K562 (cell line): ENCODE data around the gene THAP11. TPM values are rescaled to one million over a fixed set of nuclear protein-coding genes. Genes with fewer than 3 reads are reported as not detected.
A peak's percentile ranks its signal among the peaks of the same experiment; 100 is the strongest.

Source experiments
- FUS ChIP-seq: fragments of 200-400 bp; formaldehyde crosslinking; optimal IDR thresholded peaks from 2 replicates; pipeline ENCODE3; 2017; ENCODE audit warnings: low read depth, low read length
- GABPA ChIP-seq: fragments of 200-800 bp; sonication (Bioruptor generic); conservative IDR thresholded peaks from 2 replicates; pipeline ENCODE4 v1.6.1; 2016; ENCODE audit warnings: low read depth, missing genetic modification characterization, missing compliant biosample characterization
- LEF1 ChIP-seq: fragments of 450-650 bp; IDR thresholded peaks from 2 replicates; pipeline ENCODE4 v1.6.1; 2016; ENCODE audit warnings: mild to moderate bottlenecking
- NCOA2 ChIP-seq, 2 experiments: fragments of 450-650 bp; IDR thresholded peaks; 2 replicates each; pipeline ENCODE4 v1.6.1; 2018; ENCODE audit warnings: mild to moderate bottlenecking in 2 of 2, moderate library complexity in 1 of 2; ENCODE audit not compliant: partially characterized antibody in 2 of 2
- NFIX ChIP-seq: fragments of 250-450 bp; sonication (Bioruptor Pico); IDR thresholded peaks from 2 replicates; pipeline ENCODE4 v1.4.0; 2020; ENCODE audit warnings: low read depth, mild to moderate bottlenecking, moderate library complexity
- ZBTB7A ChIP-seq: IDR thresholded peaks from 2 replicates; pipeline ENCODE4 v1.6.1; 2011; ENCODE audit warnings: low read depth, mild to moderate bottlenecking, low read length, moderate library complexity, borderline replicate concordance; ENCODE audit not compliant: control insufficient read depth
- polyA plus RNA-seq, 8 experiments: library from polyadenylated mRNA; depleted of rRNA in 4 of 8; stranded (reverse) in 5 of 8; unstranded in 3 of 8; fragments of >200 nt; fragmentation: Nextera tagmentation in 2 of 8; fragmentation: Illumina TruSeq in 1 of 8; extraction: Ambion mirVana in 2 of 8; extraction: Trizol in 1 of 8; gene quantifications; 2 replicates each; pipeline versions ENCODE4 v1.2.1 to v1.2.3, GENCODE V29; 2011 to 2014; ENCODE audit warnings: inconsistent platforms in 1 of 8, missing spikeins in 1 of 8
- total RNA-seq, 7 experiments: library from RNA; depleted of rRNA in 6 of 7; stranded (reverse); fragments of >200 nt in 6 of 7; fragmentation: Illumina TruSeq in 2 of 7; extraction: Trizol in 2 of 7; gene quantifications; 2 replicates each; pipeline versions ENCODE4 v1.2.1 to v1.2.3, GENCODE V29; 2011 to 2021; ENCODE audit warnings: low replicate concordance in 1 of 7
- TF ChIP-seq, protein P1 (sequence below), 3 experiments: IDR thresholded peaks in 2 of 3; conservative IDR thresholded peaks in 1 of 3; 2 replicates each; pipeline ENCODE4 v1.5.1; 2011 to 2012; ENCODE audit warnings: low read length in 3 of 3, mild to moderate bottlenecking in 3 of 3, control low read depth in 2 of 3, improper control_type of control experiment in 1 of 3, inconsistent platforms in 1 of 3, low read depth in 1 of 3, mixed read lengths in 1 of 3, moderate library complexity in 1 of 3; ENCODE audit not compliant: insufficient read depth in 2 of 3
- TF ChIP-seq, protein P2 (sequence below): IDR thresholded peaks from 2 replicates; pipeline ENCODE4 v1.6.1; 2011; ENCODE audit not compliant: insufficient read length; ENCODE audit errors: extremely low read depth
- TF ChIP-seq, protein P3 (sequence below), 2 experiments: fragments of 450-650 bp in 1 of 2; IDR thresholded peaks; 2 replicates each; pipeline ENCODE4 v1.6.1; 2011 to 2017; ENCODE audit warnings: low read depth in 2 of 2, antibody characterized with exemption in 1 of 2, borderline replicate concordance in 1 of 2, low read length in 1 of 2, mild to moderate bottlenecking in 1 of 2, mixed read lengths in 1 of 2; ENCODE audit not compliant: control insufficient read depth in 1 of 2
- TF ChIP-seq, protein P4 (sequence below): sonication (generic); formaldehyde crosslinking; IDR thresholded peaks from 2 replicates; pipeline ENCODE4 v1.8.1; 2023; ENCODE audit warnings: mild to moderate bottlenecking, missing genetic modification reagents
- TF ChIP-seq, protein P5 (sequence below): fragments of 450-650 bp; IDR thresholded peaks from 2 replicates; pipeline ENCODE4 v1.6.1; 2016; ENCODE audit warnings: missing biosample characterization, missing genetic modification characterization
- TF ChIP-seq, protein P6 (sequence below): fragments of 450-650 bp; formaldehyde crosslinking; IDR thresholded peaks from 2 replicates; pipeline ENCODE4 v1.4.0; 2022; ENCODE audit warnings: missing genetic modification characterization
- TF ChIP-seq, protein P7 (sequence below): fragments of 450-650 bp; formaldehyde crosslinking; IDR thresholded peaks from 2 replicates; pipeline ENCODE4 v1.4.0; 2020; ENCODE audit warnings: mild to moderate bottlenecking, mixed read lengths

THAP11 gene
- total and polyA plus RNA-seq, 9 of the 15 experiments (the other 6 are each of a cell fraction or from before 2014, with no cell fraction given): 2.4 to 31.6 (median 21.4) TPM

DNA sequence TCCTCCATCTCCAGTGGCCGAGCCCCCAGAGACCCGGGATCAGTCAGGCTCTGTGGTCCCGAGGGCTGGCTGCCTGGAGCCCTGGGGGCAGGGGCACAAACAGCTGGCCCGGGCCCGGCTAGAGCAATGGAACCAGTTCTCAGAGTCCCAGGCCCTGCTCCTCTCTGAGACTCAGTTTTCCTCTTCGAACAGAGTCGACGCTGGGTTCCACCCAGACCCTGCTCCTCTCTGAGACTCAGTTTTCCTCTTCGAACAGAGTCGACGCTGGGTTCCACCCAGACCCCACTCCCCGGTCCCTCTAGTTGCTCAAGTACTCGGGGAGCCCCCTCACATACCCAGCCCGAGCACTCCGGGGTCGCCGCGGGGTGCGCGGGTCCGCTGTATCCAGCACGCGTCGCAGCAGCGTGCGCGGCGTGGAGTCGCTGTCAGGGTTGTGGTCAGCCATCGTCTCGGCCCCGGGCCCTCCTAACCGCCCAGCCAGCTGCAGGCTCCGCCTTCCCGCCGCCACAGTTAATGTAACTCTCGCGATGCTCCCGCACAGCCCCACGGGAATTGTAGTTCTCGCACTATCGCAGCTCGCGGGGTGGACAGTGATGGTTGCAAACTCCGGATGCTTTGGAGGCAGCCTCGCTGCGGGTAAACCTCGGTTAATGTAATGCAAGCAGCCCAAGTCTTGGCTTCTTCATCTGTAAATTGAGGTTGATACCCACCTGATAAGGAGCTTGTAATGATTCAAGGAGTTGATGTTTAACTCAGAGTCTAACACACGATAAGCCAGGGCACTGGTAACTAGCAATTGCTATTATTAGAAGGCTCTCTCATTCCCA is 8.5 kb upstream of the THAP11 start (continued):
- TF ChIP-seq, protein P1, sequence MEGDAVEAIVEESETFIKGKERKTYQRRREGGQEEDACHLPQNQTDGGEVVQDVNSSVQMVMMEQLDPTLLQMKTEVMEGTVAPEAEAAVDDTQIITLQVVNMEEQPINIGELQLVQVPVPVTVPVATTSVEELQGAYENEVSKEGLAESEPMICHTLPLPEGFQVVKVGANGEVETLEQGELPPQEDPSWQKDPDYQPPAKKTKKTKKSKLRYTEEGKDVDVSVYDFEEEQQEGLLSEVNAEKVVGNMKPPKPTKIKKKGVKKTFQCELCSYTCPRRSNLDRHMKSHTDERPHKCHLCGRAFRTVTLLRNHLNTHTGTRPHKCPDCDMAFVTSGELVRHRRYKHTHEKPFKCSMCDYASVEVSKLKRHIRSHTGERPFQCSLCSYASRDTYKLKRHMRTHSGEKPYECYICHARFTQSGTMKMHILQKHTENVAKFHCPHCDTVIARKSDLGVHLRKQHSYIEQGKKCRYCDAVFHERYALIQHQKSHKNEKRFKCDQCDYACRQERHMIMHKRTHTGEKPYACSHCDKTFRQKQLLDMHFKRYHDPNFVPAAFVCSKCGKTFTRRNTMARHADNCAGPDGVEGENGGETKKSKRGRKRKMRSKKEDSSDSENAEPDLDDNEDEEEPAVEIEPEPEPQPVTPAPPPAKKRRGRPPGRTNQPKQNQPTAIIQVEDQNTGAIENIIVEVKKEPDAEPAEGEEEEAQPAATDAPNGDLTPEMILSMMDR (IDR thresholded peaks at IDR 0.05 in 2 of 3, conservative IDR thresholded peaks at IDR 0.05 in 1 of 3; ENCODE audit: insufficient read depth in 2 of 3, low read depth in 1 of 3, low read length in 3 of 3): no peak
- TF ChIP-seq, protein P2, sequence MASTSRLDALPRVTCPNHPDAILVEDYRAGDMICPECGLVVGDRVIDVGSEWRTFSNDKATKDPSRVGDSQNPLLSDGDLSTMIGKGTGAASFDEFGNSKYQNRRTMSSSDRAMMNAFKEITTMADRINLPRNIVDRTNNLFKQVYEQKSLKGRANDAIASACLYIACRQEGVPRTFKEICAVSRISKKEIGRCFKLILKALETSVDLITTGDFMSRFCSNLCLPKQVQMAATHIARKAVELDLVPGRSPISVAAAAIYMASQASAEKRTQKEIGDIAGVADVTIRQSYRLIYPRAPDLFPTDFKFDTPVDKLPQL: no peak
- TF ChIP-seq ZBTB7A: peak; percentile 22; the same call in 1 of the 2 replicates
- no peak for TF ChIP-seq NFIX
- TF ChIP-seq, protein P3, sequence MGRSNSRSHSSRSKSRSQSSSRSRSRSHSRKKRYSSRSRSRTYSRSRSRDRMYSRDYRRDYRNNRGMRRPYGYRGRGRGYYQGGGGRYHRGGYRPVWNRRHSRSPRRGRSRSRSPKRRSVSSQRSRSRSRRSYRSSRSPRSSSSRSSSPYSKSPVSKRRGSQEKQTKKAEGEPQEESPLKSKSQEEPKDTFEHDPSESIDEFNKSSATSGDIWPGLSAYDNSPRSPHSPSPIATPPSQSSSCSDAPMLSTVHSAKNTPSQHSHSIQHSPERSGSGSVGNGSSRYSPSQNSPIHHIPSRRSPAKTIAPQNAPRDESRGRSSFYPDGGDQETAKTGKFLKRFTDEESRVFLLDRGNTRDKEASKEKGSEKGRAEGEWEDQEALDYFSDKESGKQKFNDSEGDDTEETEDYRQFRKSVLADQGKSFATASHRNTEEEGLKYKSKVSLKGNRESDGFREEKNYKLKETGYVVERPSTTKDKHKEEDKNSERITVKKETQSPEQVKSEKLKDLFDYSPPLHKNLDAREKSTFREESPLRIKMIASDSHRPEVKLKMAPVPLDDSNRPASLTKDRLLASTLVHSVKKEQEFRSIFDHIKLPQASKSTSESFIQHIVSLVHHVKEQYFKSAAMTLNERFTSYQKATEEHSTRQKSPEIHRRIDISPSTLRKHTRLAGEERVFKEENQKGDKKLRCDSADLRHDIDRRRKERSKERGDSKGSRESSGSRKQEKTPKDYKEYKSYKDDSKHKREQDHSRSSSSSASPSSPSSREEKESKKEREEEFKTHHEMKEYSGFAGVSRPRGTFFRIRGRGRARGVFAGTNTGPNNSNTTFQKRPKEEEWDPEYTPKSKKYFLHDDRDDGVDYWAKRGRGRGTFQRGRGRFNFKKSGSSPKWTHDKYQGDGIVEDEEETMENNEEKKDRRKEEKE (IDR thresholded peaks at IDR 0.05; ENCODE audit: borderline replicate concordance in 1 of 2, control insufficient read depth in 1 of 2, low read depth in 2 of 2, low read length in 1 of 2): no peak
- TF ChIP-seq, protein P4, sequence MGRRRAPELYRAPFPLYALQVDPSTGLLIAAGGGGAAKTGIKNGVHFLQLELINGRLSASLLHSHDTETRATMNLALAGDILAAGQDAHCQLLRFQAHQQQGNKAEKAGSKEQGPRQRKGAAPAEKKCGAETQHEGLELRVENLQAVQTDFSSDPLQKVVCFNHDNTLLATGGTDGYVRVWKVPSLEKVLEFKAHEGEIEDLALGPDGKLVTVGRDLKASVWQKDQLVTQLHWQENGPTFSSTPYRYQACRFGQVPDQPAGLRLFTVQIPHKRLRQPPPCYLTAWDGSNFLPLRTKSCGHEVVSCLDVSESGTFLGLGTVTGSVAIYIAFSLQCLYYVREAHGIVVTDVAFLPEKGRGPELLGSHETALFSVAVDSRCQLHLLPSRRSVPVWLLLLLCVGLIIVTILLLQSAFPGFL: 0 out of 2 replicates have a peak, but pooled peaks have one; percentile 50
- no peak for TF ChIP-seq FUS
- TF ChIP-seq GABPA (tag): peak; percentile 51; the same call in 1 of the 2 replicates
- TF ChIP-seq, protein P5, sequence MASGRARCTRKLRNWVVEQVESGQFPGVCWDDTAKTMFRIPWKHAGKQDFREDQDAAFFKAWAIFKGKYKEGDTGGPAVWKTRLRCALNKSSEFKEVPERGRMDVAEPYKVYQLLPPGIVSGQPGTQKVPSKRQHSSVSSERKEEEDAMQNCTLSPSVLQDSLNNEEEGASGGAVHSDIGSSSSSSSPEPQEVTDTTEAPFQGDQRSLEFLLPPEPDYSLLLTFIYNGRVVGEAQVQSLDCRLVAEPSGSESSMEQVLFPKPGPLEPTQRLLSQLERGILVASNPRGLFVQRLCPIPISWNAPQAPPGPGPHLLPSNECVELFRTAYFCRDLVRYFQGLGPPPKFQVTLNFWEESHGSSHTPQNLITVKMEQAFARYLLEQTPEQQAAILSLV (tag): no peak
- TF ChIP-seq, protein P6, sequence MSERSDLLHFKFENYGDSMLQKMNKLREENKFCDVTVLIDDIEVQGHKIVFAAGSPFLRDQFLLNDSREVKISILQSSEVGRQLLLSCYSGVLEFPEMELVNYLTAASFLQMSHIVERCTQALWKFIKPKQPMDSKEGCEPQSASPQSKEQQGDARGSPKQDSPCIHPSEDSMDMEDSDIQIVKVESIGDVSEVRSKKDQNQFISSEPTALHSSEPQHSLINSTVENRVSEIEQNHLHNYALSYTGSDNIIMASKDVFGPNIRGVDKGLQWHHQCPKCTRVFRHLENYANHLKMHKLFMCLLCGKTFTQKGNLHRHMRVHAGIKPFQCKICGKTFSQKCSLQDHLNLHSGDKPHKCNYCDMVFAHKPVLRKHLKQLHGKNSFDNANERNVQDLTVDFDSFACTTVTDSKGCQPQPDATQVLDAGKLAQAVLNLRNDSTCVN (CRISPR knock-in tag): no peak
- TF ChIP-seq, protein P7, sequence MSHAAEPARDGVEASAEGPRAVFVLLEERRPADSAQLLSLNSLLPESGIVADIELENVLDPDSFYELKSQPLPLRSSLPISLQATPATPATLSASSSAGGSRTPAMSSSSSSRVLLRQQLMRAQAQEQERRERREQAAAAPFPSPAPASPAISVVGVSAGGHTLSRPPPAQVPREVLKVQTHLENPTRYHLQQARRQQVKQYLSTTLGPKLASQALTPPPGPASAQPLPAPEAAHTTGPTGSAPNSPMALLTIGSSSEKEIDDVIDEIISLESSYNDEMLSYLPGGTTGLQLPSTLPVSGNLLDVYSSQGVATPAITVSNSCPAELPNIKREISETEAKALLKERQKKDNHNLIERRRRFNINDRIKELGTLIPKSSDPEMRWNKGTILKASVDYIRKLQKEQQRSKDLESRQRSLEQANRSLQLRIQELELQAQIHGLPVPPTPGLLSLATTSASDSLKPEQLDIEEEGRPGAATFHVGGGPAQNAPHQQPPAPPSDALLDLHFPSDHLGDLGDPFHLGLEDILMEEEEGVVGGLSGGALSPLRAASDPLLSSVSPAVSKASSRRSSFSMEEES (CRISPR knock-in tag): no peak
- TF ChIP-seq NCOA2 (IDR thresholded peaks at IDR 0.05; ENCODE audit: partially characterized antibody in 2 of 2): no peak
- no peak for TF ChIP-seq LEF1
